OCI-LY7 (cell line): ENCODE data around the gene COPZ1.

Experiments
- EZH2phosphoT487 ChIP-seq: fragments of 200-600 bp; sonication (generic); IDR thresholded peaks from 2 replicates; pipeline ENCODE4 v1.6.1; 2018; ENCODE audit warnings: low read depth, borderline replicate concordance, mild to moderate bottlenecking, mixed run types, antibody characterized with exemption, low read length, moderate library complexity, mixed read lengths
- TF ChIP-seq, protein P1 (sequence below): fragments of 200-600 bp; sonication (generic); conservative IDR thresholded peaks from 2 replicates; pipeline ENCODE4 v1.5.1; 2014; ENCODE audit warnings: mild to moderate bottlenecking, antibody characterized with exemption, low read length, moderate library complexity, mixed read lengths

DNA sequence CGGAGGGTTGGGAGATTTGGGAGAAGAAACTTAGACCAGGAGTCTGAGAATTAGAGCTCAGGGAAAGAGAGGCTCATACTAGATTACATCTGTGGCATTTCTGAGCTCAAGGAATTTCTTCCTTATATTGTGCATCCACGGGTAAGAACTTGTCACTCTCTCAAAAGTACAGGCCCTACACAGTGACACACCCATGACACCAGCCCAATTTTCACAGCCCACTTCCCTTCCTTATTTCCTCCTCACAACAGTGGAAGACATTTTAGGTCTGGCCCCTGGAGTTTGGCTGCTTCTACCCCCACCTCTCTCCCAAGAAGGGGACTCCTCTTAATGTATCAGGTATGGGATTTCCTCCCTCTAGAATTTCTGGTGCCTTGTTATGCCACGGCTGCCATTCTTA, 68.8 kb downstream of the COPZ1 start:
- TF ChIP-seq, protein P1, sequence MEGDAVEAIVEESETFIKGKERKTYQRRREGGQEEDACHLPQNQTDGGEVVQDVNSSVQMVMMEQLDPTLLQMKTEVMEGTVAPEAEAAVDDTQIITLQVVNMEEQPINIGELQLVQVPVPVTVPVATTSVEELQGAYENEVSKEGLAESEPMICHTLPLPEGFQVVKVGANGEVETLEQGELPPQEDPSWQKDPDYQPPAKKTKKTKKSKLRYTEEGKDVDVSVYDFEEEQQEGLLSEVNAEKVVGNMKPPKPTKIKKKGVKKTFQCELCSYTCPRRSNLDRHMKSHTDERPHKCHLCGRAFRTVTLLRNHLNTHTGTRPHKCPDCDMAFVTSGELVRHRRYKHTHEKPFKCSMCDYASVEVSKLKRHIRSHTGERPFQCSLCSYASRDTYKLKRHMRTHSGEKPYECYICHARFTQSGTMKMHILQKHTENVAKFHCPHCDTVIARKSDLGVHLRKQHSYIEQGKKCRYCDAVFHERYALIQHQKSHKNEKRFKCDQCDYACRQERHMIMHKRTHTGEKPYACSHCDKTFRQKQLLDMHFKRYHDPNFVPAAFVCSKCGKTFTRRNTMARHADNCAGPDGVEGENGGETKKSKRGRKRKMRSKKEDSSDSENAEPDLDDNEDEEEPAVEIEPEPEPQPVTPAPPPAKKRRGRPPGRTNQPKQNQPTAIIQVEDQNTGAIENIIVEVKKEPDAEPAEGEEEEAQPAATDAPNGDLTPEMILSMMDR, result no peak
- no peak for TF ChIP-seq EZH2phosphoT487
